ENCODE measurements around the gene TSPAN32. TPM values are rescaled to one million over a fixed set of nuclear protein-coding genes. Genes with fewer than 3 reads are reported as not detected.

TSPAN32 gene
- total RNA-seq, 1 experiment from 2014 or later, result not detected

GRCh38 chr11:2313051-2313951 lies 11.5 kb downstream of the TSPAN32 start:
- ChIA-PET CTCF (interaction anchor here (1.6 kb wide), 1 partner anchor 9 kb away, joined by 3 read pairs; no protein-coding TSS in a partner anchor), POLR2A (no interaction called here), RAD21 (ENCODE audit: low non-redundant PET in 1 of 2, low total read pairs in 2 of 2, uncharacterized antibody in 2 of 2, unreplicated experiment in 2 of 2) (no interaction called here)
- no TSS peak for BruUV-seq (replicated peaks)
- no peaks in the 10 kb centered on the region for H4K20me1 ChIP-seq (ENCODE audit: insufficient read depth)
- H3K27me3 ChIP-seq (ENCODE audit: insufficient read depth, low read length), result no peaks in the 10 kb centered on the region
- no peak overlapping the region for H3K9ac ChIP-seq (ENCODE audit: low read length)
- ATAC-seq, result no peak
- no peaks in the 10 kb centered on the region for H3K36me3 ChIP-seq (ENCODE audit: control insufficient read depth in 1 of 2, insufficient read depth in 2 of 2, low read length in 2 of 2)
- no peak overlapping the region for H3K4me2 ChIP-seq (ENCODE audit: low read length)
- no peaks in the 10 kb centered on the region for H3K9me3 ChIP-seq (ENCODE audit: control insufficient read depth in 1 of 2, insufficient read depth in 1 of 2, low read depth in 1 of 2, low read length in 2 of 2)
- no peak for DNase-seq (ENCODE audit: low read depth, low spot score)
- no peak overlapping the region for H3K27ac ChIP-seq (ENCODE audit: low read depth, low read length)
- no peak overlapping the region for H2AFZ ChIP-seq (ENCODE audit: low read depth, low read length, poor library complexity, severe bottlenecking)
- H3K4me1 ChIP-seq (ENCODE audit: control insufficient read depth in 1 of 2, insufficient read depth in 2 of 2, low read length in 2 of 2), result peaks cover 0 to 20% of the 10 kb centered on the region in 2 experiments
- H3K9me2 ChIP-seq (ENCODE audit: insufficient read depth), result no peaks in the 10 kb centered on the region
- H3K79me2 ChIP-seq (ENCODE audit: insufficient read depth, low read length), result no peaks in the 10 kb centered on the region
- no peak overlapping the region for H3K4me3 ChIP-seq (replicated peaks in 1 of 2; ENCODE audit: low read depth in 1 of 2, low read length in 2 of 2)
- no peak for TF ChIP-seq MAX (IDR thresholded peaks at IDR 0.05)
- TF ChIP-seq YY1 (IDR thresholded peaks at IDR 0.05; ENCODE audit: extremely low read depth, insufficient replicate concordance, low read depth, low read length), result no peak
- TF ChIP-seq CTCF (IDR thresholded peaks at IDR 0.05 in 2 of 3, conservative IDR thresholded peaks at IDR 0.05 in 1 of 3; ENCODE audit: borderline replicate concordance in 1 of 3, insufficient read depth in 1 of 3, low read depth in 2 of 3, low read length in 2 of 3), result no peak; a peak in 1 of 6 replicates
- TF ChIP-seq JUND (IDR thresholded peaks at IDR 0.05), result no peak
- TF ChIP-seq REST (IDR thresholded peaks at IDR 0.05; ENCODE audit: low read depth), result no peak
- TF ChIP-seq ELF1 (IDR thresholded peaks at IDR 0.05; ENCODE audit: borderline replicate concordance, low read depth), result no peak
- no peak for TF ChIP-seq SRF (IDR thresholded peaks at IDR 0.05; ENCODE audit: low read depth)
- TF ChIP-seq RAD21 (IDR thresholded peaks at IDR 0.05; ENCODE audit: low read depth), result no peak
- TF ChIP-seq SP1 (IDR thresholded peaks at IDR 0.05; ENCODE audit: low read depth), result no peak
- intact Hi-C loops (cut with micrococcal nuclease), result no loop called here

Measured in HCT116 (cell line).